ENCODE measurements around the gene MYT1. TPM values are rescaled to one million over a fixed set of nuclear protein-coding genes. Genes with fewer than 3 reads are reported as not detected.
A peak's percentile ranks its signal among the peaks of the same experiment; 100 is the strongest.

Gene MYT1
- total and polyA plus RNA-seq, 2 of the 13 experiments (the other 11 are each of a cell fraction or from before 2014, with no cell fraction given) = 0.58 to 2.5 TPM

DNA sequence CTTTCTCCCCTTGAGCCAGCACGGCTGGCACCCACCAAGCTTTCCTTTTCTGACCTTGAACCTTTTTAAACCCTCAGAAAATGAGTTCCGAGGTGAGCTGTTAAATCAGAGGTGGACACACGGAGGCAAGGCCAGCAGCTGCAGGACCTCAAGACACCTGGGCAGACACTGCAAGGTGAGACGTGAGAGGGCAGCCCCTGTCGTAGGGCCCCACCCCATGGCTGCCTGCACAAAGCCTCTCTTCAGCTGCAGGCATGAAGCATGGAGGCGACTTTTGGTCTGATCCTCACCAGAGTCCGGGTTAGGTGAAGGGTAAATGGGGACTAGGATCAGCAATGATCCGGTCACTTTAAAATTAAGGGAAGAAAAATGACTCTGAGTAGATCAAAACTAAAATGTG is 25.7 kb downstream of the MYT1 start (continued):
- TF ChIP-seq, protein P1, sequence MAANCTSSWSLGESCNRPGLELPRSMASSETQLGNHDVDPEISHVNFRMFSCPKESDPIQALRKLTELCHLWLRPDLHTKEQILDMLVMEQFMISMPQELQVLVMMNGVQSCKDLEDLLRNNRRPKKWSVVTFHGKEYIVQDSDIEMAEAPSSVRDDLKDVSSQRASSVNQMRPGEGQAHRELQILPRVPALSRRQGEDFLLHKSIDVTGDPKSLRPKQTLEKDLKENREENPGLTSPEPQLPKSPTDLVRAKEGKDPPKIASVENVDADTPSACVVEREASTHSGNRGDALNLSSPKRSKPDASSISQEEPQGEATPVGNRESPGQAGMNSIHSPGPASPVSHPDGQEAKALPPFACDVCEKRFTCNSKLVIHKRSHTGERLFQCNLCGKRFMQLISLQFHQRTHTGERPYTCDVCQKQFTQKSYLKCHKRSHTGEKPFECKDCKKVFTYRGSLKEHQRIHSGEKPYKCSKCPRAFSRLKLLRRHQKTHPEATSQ (CRISPR knock-in tag; IDR thresholded peaks at IDR 0.05; ENCODE audit: borderline replicate concordance) = no peak; the same call in 1 of the 2 replicates
- TF ChIP-seq ZMYM3 (CRISPR knock-in tag; IDR thresholded peaks at IDR 0.05) (no peak), PRDM15 (CRISPR knock-in tag; IDR thresholded peaks at IDR 0.05) (no peak), ZNF572 (CRISPR knock-in tag; IDR thresholded peaks at IDR 0.05) (no peak), ZNF761 (CRISPR knock-in tag; conservative IDR thresholded peaks at IDR 0.05) (0 out of 2 replicates have a peak, but pooled peaks have one; percentile 62), PAXIP1 (CRISPR knock-in tag; conservative IDR thresholded peaks at IDR 0.05) (no peak), HMGXB4 (CRISPR knock-in tag; IDR thresholded peaks at IDR 0.05; ENCODE audit: borderline replicate concordance in 1 of 2, low read depth in 1 of 2) (no peak), TARDBP (CRISPR knock-in tag; IDR thresholded peaks at IDR 0.05) (no peak), ZNF34 (CRISPR knock-in tag; IDR thresholded peaks at IDR 0.05; ENCODE audit: borderline replicate concordance) (no peak), BCLAF1 (IDR thresholded peaks at IDR 0.05) (no peak), ZNF777 (CRISPR knock-in tag; IDR thresholded peaks at IDR 0.05) (peak; percentile 56; the same call in 1 of the 2 replicates), DMAP1 (CRISPR knock-in tag; IDR thresholded peaks at IDR 0.05) (no peak)

Measured in HepG2 (cell line).